GM12878 (cell line): ENCODE data around the gene MRPL12. TPM values are rescaled to one million over a fixed set of nuclear protein-coding genes. Genes with fewer than 3 reads are reported as not detected.

Experiments
- ATAC-seq: fragments of 200-7000 bp; cut with Tn5 transposase; 3 replicates; pipeline ENCODE4 v1.9.1; 2020; ENCODE audit warnings: mild to moderate bottlenecking, moderate library complexity
- BruUV-seq: library from RNA; stranded (reverse); fragments of 400-500 nt; replicated peaks from 2 replicates; lab custom pipeline; 2021; lab: Mats Ljungman, UMichigan
- CTCF ChIA-PET: fragments of 300-600 bp; sonication (Branson Sonifier 250); formaldehyde crosslinking; extraction: SDS; loops from one replicate; lab custom pipeline; 2021; ENCODE audit warnings: inconsistent platforms; lab: Yijun Ruan, JAX
- POLR2A ChIA-PET: fragments of 350-600 bp; formaldehyde crosslinking; extraction: SDS; loops from one replicate; lab custom pipeline; 2021; ENCODE audit warnings: inconsistent platforms; lab: Charles Lee
- RAD21 ChIA-PET: fragments of 300-600 bp; sonication (Branson Sonifier 250); formaldehyde crosslinking; loops from one replicate; lab custom pipeline; 2023; ENCODE audit warnings: antibody characterized with exemption; ENCODE audit not compliant: unreplicated experiment; lab: Charles Lee
- SMC1A ChIA-PET: fragments of 300-600 bp; sonication (Branson Sonifier 250); formaldehyde crosslinking; loops from one replicate; lab custom pipeline; 2023; ENCODE audit not compliant: unreplicated experiment, uncharacterized antibody; lab: Charles Lee
- DNase-seq: peaks from one replicate; pipeline ENCODE4 v3.0.0-alpha.2; 2011; ENCODE audit warnings: low read depth, low spot score
- FAIRE-seq: peaks from 3 replicates; lab custom pipeline; 2011; peaks lifted over from hg19 to GRCh38; lab: Jason Lieb, UNC
- H2AFZ ChIP-seq: 2 replicates; pipeline ENCODE4 v1.6.0; 2011; ENCODE audit warnings: low read depth, low read length, control low read depth; ENCODE audit not compliant: control insufficient read depth
- H3K27ac ChIP-seq: 2 replicates; pipeline ENCODE4 v1.5.1; 2011; ENCODE audit warnings: control low read depth; ENCODE audit not compliant: control insufficient read depth, insufficient read depth
- H3K27me3 ChIP-seq, 2 experiments: replicated peaks in 1 of 2; 2 replicates each; pipeline versions ENCODE4 v1.6.0 to v1.6.1; 2011; ENCODE audit warnings: low read length in 1 of 2; ENCODE audit not compliant: control insufficient read depth in 2 of 2, insufficient read depth in 2 of 2
- H3K36me3 ChIP-seq, 2 experiments: 2 replicates each; pipeline ENCODE4 v1.5.1; 2011; ENCODE audit warnings: low read length in 1 of 2; ENCODE audit not compliant: control insufficient read depth in 2 of 2, insufficient read depth in 2 of 2
- H3K4me1 ChIP-seq: 2 replicates; pipeline ENCODE4 v1.6.1; 2011; ENCODE audit warnings: mild to moderate bottlenecking, low read length, moderate library complexity, mixed read lengths; ENCODE audit not compliant: control insufficient read depth, insufficient read depth
- H3K4me2 ChIP-seq: 2 replicates; pipeline ENCODE4 v1.6.0; 2011; ENCODE audit warnings: control low read depth; ENCODE audit not compliant: control insufficient read depth, insufficient read depth
- H3K4me3 ChIP-seq: fragments of 200-600 bp; sonication (generic); 2 replicates; pipeline ENCODE4 v1.5.1; 2016
- H3K79me2 ChIP-seq: 2 replicates; pipeline ENCODE4 v1.6.0; 2011; ENCODE audit warnings: low read length; ENCODE audit not compliant: control insufficient read depth, insufficient read depth
- H3K9ac ChIP-seq: 2 replicates; pipeline ENCODE4 v1.8.0; 2011; ENCODE audit warnings: low read length, control low read depth, mixed read lengths; ENCODE audit not compliant: control insufficient read depth, insufficient read depth
- H3K9me3 ChIP-seq: replicated peaks from 3 replicates; pipeline ENCODE4 v1.5.1; 2011; ENCODE audit warnings: mild to moderate bottlenecking, low read length; ENCODE audit not compliant: control insufficient read depth, insufficient read depth
- H4K20me1 ChIP-seq: 2 replicates; pipeline ENCODE4 v1.6.0; 2011; ENCODE audit not compliant: control insufficient read depth, insufficient read depth
- BACH1 ChIP-seq: fragments of 450-650 bp; IDR thresholded peaks from 2 replicates; pipeline ENCODE4 v1.6.1; 2017; ENCODE audit warnings: mild to moderate bottlenecking, borderline replicate concordance
- CHD2 ChIP-seq: IDR thresholded peaks from 2 replicates; pipeline ENCODE4 v1.6.1; 2011; ENCODE audit warnings: low read depth, low read length, improper control_type of control experiment, borderline replicate concordance
- EED ChIP-seq: sonication (generic); IDR thresholded peaks from 2 replicates; pipeline ENCODE4 v1.6.1; 2016; ENCODE audit warnings: antibody characterized with exemption, low read depth
- JUND ChIP-seq: IDR thresholded peaks from 2 replicates; pipeline ENCODE4 v1.6.1; 2012; ENCODE audit warnings: low read depth, mild to moderate bottlenecking, low read length, improper control_type of control experiment, moderate library complexity
- KLF5 ChIP-seq: fragments of 450-650 bp; IDR thresholded peaks from 2 replicates; pipeline ENCODE4 v1.6.1; 2014; ENCODE audit warnings: mild to moderate bottlenecking; ENCODE audit not compliant: partially characterized antibody
- MYC ChIP-seq: IDR thresholded peaks from 2 replicates; pipeline ENCODE4 v1.6.1; 2011; ENCODE audit warnings: mild to moderate bottlenecking, low read length, moderate library complexity, inconsistent platforms; ENCODE audit not compliant: insufficient read depth, insufficient replicate concordance, insufficient read length, severe bottlenecking
- NRF1 ChIP-seq: conservative IDR thresholded peaks from 2 replicates; pipeline ENCODE4 v1.6.1; 2011; ENCODE audit warnings: mild to moderate bottlenecking, low read depth, low read length, improper control_type of control experiment
- PAX5 ChIP-seq: IDR thresholded peaks from 2 replicates; pipeline ENCODE4 v1.6.1; 2011; ENCODE audit warnings: low read depth, low read length, borderline replicate concordance
- PAX8 ChIP-seq: fragments of 450-650 bp; IDR thresholded peaks from 2 replicates; pipeline ENCODE4 v1.6.1; 2017; ENCODE audit warnings: mild to moderate bottlenecking, moderate library complexity
- SMAD1 ChIP-seq: fragments of 450-650 bp; IDR thresholded peaks from 2 replicates; pipeline ENCODE4 v1.6.1; 2018; ENCODE audit warnings: mild to moderate bottlenecking, low read depth; ENCODE audit not compliant: partially characterized antibody
- SREBF2 ChIP-seq: IDR thresholded peaks from 2 replicates; pipeline ENCODE4 v1.6.1; 2012; ENCODE audit warnings: mild to moderate bottlenecking, low read length
- SUPT20H ChIP-seq: IDR thresholded peaks from 2 replicates; pipeline ENCODE4 v1.6.1; 2011; ENCODE audit warnings: low read depth, mild to moderate bottlenecking, low read length, moderate library complexity, borderline replicate concordance; ENCODE audit not compliant: control insufficient read depth
- YBX1 ChIP-seq: fragments of 450-650 bp; IDR thresholded peaks from 2 replicates; pipeline ENCODE4 v1.6.1; 2016; ENCODE audit warnings: antibody characterized with exemption
- ZNF217 ChIP-seq: fragments of 450-650 bp; IDR thresholded peaks from 2 replicates; pipeline ENCODE4 v1.6.1; 2017; ENCODE audit warnings: antibody characterized with exemption, mild to moderate bottlenecking
- ZNF274 ChIP-seq: IDR thresholded peaks from one replicate; pipeline ENCODE4 v1.8.0; 2011; ENCODE audit not compliant: insufficient read length, insufficient read depth
- whole genome bisulfite sequencing: methylation state at CpG from one replicate; pipeline ENCODE4 v1.1.6; 2016; ENCODE audit warnings: low lambda C conversion rate; ENCODE audit not compliant: insufficient replicate concordance, insufficient coverage; ENCODE audit errors: missing lambda C conversion rate; 5-methylcytosine and 5-hydroxymethylcytosine counted together
- in situ Hi-C: fragments of 300-500 bp; cut with MboI; formaldehyde crosslinking; loops from 9 replicates; pipeline ENCODE4 v1.14.3; 2018; ENCODE audit warnings: mixed read lengths
- intact Hi-C: fragments of 100-400 bp; cut with micrococcal nuclease; formaldehyde crosslinking; loops from one replicate; pipeline ENCODE4 v1.14.2; 2022; ENCODE audit not compliant: unreplicated experiment
- polyA plus RNA-seq, 11 experiments: library from polyadenylated mRNA; depleted of rRNA in 4 of 11; unstranded in 6 of 11; stranded (reverse) in 5 of 11; fragments of >200 nt; fragmentation: Nextera tagmentation in 4 of 11; fragmentation: Illumina TruSeq in 1 of 11; extraction: Ambion mirVana in 4 of 11; extraction: Trizol in 1 of 11; gene quantifications; 1 replicate in 1 of 11; 2 replicates in 10 of 11; pipeline versions ENCODE4 v1.2.1 to v1.2.3, GENCODE V29; 2011 to 2016; ENCODE audit warnings: inconsistent platforms in 2 of 11, missing spikeins in 2 of 11, low read depth in 1 of 11
- total RNA-seq, 4 experiments: library from RNA; depleted of rRNA in 3 of 4; stranded (reverse); fragments of >200 nt in 3 of 4; fragmentation: Illumina TruSeq in 1 of 4; extraction: Trizol in 1 of 4; gene quantifications; 2 replicates each; pipeline versions ENCODE4 v1.2.1 to v1.2.3, GENCODE V29; 2013 to 2021
- TF ChIP-seq, protein P1 (sequence below): IDR thresholded peaks from 2 replicates; pipeline ENCODE4 v1.6.1; 2011; ENCODE audit warnings: borderline replicate concordance, low read depth, mild to moderate bottlenecking, moderate library complexity, mixed read lengths, low read length; ENCODE audit not compliant: insufficient read depth; ENCODE audit errors: extremely low read length
- TF ChIP-seq, protein P2 (sequence below): fragments of 450-650 bp; conservative IDR thresholded peaks from 2 replicates; pipeline ENCODE4 v1.6.1; 2017; ENCODE audit warnings: mild to moderate bottlenecking, moderate library complexity
- TF ChIP-seq, protein P3 (sequence below): fragments of 450-650 bp; formaldehyde crosslinking; IDR thresholded peaks from 2 replicates; pipeline ENCODE4 v1.4.0; 2022; ENCODE audit warnings: mild to moderate bottlenecking, moderate library complexity

MRPL12 gene
- total and polyA plus RNA-seq, 10 of the 15 experiments (the other 5 are each of a cell fraction or from before 2014, with no cell fraction given): 1.3 to 269 (median 117) TPM

DNA sequence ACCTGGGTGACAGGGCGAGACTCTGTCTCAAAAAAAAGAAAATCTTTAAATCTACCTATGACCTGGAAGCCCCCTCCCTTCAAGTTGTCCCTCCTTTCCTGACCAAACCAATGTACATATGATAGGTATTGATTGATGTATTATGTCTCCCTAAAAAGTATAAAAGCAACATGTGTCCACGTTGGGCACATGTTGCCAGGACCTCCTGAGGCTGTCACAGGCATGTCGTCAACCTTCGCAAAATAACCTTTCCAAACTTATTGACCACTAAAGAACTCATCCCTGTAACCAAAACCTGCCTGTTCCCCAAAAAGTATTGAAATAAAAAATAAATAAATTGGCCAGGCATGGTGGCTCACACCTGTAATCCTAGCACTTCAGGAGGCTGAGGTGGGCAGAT is 41.2 kb upstream of the MRPL12 start (continued):
- TF ChIP-seq, protein P1, sequence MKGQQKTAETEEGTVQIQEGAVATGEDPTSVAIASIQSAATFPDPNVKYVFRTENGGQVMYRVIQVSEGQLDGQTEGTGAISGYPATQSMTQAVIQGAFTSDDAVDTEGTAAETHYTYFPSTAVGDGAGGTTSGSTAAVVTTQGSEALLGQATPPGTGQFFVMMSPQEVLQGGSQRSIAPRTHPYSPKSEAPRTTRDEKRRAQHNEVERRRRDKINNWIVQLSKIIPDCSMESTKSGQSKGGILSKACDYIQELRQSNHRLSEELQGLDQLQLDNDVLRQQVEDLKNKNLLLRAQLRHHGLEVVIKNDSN: no peak
- TF ChIP-seq, all 136 proteins: peak for 0

DNA sequence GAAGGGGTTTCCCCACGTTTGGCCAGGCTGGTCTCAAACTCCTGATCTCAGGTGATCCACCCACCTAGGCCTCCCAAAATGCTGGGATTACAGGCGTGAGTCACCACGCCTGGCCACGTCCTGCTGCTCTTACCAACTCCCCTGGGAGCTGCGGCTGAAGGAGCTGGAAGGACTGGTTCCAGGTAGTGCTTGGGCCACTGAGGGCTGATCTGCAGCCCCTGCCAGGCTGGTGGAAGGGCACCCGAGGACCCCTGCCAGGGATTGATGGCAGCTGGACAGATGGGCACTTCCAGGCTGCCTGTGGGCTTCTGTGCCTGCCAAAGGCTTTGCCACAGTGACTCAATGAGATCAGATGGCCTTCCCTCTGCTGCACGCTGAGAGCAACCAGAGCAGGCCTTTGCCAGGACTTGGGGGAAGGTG is 39.1 kb upstream of the MRPL12 start:
- peaks cover 15% of the 10 kb centered on the region for H3K4me1 ChIP-seq
- no peak overlapping the region for H2AFZ ChIP-seq
- H3K9me3 ChIP-seq: no peaks in the 10 kb centered on the region
- CTCF ChIA-PET: no interaction called here
- SMC1A ChIA-PET: no interaction called here
- intact Hi-C loops: no loop called here
- ATAC-seq (no peak), DNase-seq (no peak), FAIRE-seq (no peak)
- WGBS: 89% methylated on average over 7 of the region's 7 CpGs
- BruUV-seq: no TSS peak
- no peaks in the 10 kb centered on the region for H3K27me3 ChIP-seq
- H4K20me1 ChIP-seq: no peaks in the 10 kb centered on the region
- H3K36me3 ChIP-seq: peaks cover 0 to 4% of the 10 kb centered on the region in 2 experiments; a peak in 1 of 4 replicates
- RAD21 ChIA-PET: no interaction called here
- H3K4me2 ChIP-seq: no peak overlapping the region
- H3K27ac ChIP-seq: no peak overlapping the region
- no peak overlapping the region for H3K4me3 ChIP-seq
- in situ Hi-C loops: no loop called here
- peaks cover 33% of the 10 kb centered on the region for H3K79me2 ChIP-seq
- H3K9ac ChIP-seq: no peak overlapping the region
- POLR2A ChIA-PET: interaction anchor here (0.6 to 0.8 kb wide), 3 partner anchors 26 to 319 kb away, joined by 3 to 8 read pairs (median 7); no protein-coding TSS in a partner anchor
- TF ChIP-seq YBX1: no peak
- no peak for TF ChIP-seq PAX8
- TF ChIP-seq ZNF274: no peak
- no peak for TF ChIP-seq BACH1
- no peak for TF ChIP-seq SMAD1
- no peak for TF ChIP-seq JUND
- no peak for TF ChIP-seq ZNF217
- no peak for TF ChIP-seq SREBF2
- no peak for TF ChIP-seq EED
- TF ChIP-seq KLF5: no peak
- TF ChIP-seq MYC: no peak
- TF ChIP-seq, protein P2, sequence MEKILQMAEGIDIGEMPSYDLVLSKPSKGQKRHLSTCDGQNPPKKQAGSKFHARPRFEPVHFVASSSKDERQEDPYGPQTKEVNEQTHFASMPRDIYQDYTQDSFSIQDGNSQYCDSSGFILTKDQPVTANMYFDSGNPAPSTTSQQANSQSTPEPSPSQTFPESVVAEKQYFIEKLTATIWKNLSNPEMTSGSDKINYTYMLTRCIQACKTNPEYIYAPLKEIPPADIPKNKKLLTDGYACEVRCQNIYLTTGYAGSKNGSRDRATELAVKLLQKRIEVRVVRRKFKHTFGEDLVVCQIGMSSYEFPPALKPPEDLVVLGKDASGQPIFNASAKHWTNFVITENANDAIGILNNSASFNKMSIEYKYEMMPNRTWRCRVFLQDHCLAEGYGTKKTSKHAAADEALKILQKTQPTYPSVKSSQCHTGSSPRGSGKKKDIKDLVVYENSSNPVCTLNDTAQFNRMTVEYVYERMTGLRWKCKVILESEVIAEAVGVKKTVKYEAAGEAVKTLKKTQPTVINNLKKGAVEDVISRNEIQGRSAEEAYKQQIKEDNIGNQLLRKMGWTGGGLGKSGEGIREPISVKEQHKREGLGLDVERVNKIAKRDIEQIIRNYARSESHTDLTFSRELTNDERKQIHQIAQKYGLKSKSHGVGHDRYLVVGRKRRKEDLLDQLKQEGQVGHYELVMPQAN: no peak
- no peak for TF ChIP-seq SUPT20H
- TF ChIP-seq, protein P3, sequence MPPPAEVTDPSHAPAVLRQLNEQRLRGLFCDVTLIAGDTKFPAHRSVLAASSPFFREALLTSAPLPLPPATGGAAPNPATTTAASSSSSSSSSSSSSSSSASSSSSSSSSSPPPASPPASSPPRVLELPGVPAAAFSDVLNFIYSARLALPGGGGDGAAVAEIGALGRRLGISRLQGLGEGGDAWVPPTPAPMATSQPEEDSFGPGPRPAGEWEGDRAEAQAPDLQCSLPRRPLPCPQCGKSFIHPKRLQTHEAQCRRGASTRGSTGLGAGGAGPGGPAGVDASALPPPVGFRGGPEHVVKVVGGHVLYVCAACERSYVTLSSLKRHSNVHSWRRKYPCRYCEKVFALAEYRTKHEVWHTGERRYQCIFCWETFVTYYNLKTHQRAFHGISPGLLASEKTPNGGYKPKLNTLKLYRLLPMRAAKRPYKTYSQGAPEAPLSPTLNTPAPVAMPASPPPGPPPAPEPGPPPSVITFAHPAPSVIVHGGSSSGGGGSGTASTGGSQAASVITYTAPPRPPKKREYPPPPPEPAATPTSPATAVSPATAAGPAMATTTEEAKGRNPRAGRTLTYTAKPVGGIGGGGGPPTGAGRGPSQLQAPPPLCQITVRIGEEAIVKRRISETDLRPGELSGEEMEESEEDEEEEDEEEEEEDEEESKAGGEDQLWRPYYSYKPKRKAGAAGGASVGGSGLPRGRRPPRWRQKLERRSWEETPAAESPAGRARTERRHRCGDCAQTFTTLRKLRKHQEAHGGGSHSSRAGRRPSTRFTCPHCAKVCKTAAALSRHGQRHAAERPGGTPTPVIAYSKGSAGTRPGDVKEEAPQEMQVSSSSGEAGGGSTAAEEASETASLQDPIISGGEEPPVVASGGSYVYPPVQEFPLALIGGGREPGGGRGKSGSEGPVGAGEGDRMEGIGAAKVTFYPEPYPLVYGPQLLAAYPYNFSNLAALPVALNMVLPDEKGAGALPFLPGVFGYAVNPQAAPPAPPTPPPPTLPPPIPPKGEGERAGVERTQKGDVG (CRISPR knock-in tag): no peak
- no peak for TF ChIP-seq NRF1
- no peak for TF ChIP-seq PAX5
- TF ChIP-seq CHD2: no peak
